Parathyroid adenoma (tissue), 2 donors: ENCODE results near the gene SUN1.

Experiments
- H2AFZ ChIP-seq: fragments of 300-600 bp; sonication (generic); one replicate; pipeline ENCODE4 v1.7.0; 2017; ENCODE audit warnings: antibody characterized with exemption, mild to moderate bottlenecking
- H3K27ac ChIP-seq: fragments of 300-600 bp; sonication (generic); one replicate; pipeline ENCODE4 v1.7.0; 2017
- H3K27me3 ChIP-seq: fragments of 300-600 bp; sonication (generic); one replicate; pipeline ENCODE4 v1.7.0; 2017; ENCODE audit warnings: low read length; ENCODE audit not compliant: control insufficient read depth, insufficient read depth
- H3K36me3 ChIP-seq: fragments of 300-600 bp; sonication (generic); one replicate; pipeline ENCODE4 v1.7.0; 2017; ENCODE audit warnings: low read length; ENCODE audit not compliant: control insufficient read depth, insufficient read depth
- H3K4me1 ChIP-seq: fragments of 300-600 bp; sonication (generic); one replicate; pipeline ENCODE4 v1.7.0; 2017; ENCODE audit warnings: control low read depth
- H3K4me2 ChIP-seq: fragments of 300-600 bp; sonication (generic); one replicate; pipeline ENCODE4 v1.7.0; 2017; ENCODE audit warnings: low read length
- H3K4me3 ChIP-seq: fragments of 300-600 bp; sonication (generic); one replicate; pipeline ENCODE4 v1.7.0; 2017; ENCODE audit warnings: low read depth, low read length
- H3K79me2 ChIP-seq: fragments of 300-600 bp; sonication (generic); one replicate; pipeline ENCODE4 v1.7.0; 2017; ENCODE audit warnings: control low read depth
- H3K9ac ChIP-seq: fragments of 300-600 bp; sonication (generic); one replicate; pipeline ENCODE4 v1.7.0; 2017; ENCODE audit warnings: mild to moderate bottlenecking
- H3K9me3 ChIP-seq: fragments of 300-600 bp; sonication (generic); one replicate; pipeline ENCODE4 v1.7.0; 2017; ENCODE audit warnings: low read length; ENCODE audit not compliant: control insufficient read depth
- CTCF ChIP-seq: fragments of 300-600 bp; sonication (generic); IDR thresholded peaks from one replicate; pipeline ENCODE4 v1.7.0; 2017; ENCODE audit warnings: antibody characterized with exemption, mild to moderate bottlenecking
- donor health status: primary hyperparathyroidism.

SUN1 gene

GRCh38 chr7:828793-829561 is 3.3 kb upstream of the SUN1 start:
- Histone ChIP-seq H3K27me3 (no peaks in the 10 kb centered on the region), H3K79me2 (peaks cover 58% of the 10 kb centered on the region), H2AFZ (no peak overlapping the region), H3K9ac (no peak overlapping the region), H3K27ac (no peak overlapping the region), H3K36me3 (no peaks in the 10 kb centered on the region), H3K4me3 (no peak overlapping the region), H3K4me2 (no peak overlapping the region), H3K4me1 (peaks cover 3% of the 10 kb centered on the region), H3K9me3 (no peaks in the 10 kb centered on the region)
- no peak for TF ChIP-seq CTCF

- H3K27ac ChIP-seq: no peak overlapping the region
Observed at GRCh38 chr7:830069-830468, 2.2 kb upstream of the SUN1 start.

GRCh38 chr7:831596-832166 is 595 bp upstream of the SUN1 start:
- Histone ChIP-seq H3K36me3 (no peaks in the 10 kb centered on the region), H3K79me2 (peaks cover 66% of the 10 kb centered on the region), H3K4me1 (peaks cover 3% of the 10 kb centered on the region), H3K4me3 (peak overlapping the region; percentile 54), H3K27me3 (no peaks in the 10 kb centered on the region), H3K27ac (peak overlapping the region; percentile 58), H3K9me3 (no peaks in the 10 kb centered on the region), H3K9ac (no peak overlapping the region), H3K4me2 (peak overlapping the region; percentile 75), H2AFZ (no peak overlapping the region)
- TF ChIP-seq CTCF: no peak

More at GRCh38 chr7:830069-830468, 2.2 kb upstream of the SUN1 start:
- peaks cover 62% of the 10 kb centered on the region for H3K79me2 ChIP-seq
- H3K4me1 ChIP-seq: peaks cover 3% of the 10 kb centered on the region
- no peak overlapping the region for H3K4me3 ChIP-seq
- no peak overlapping the region for H3K4me2 ChIP-seq
- no peaks in the 10 kb centered on the region for H3K9me3 ChIP-seq
- no peak overlapping the region for H3K9ac ChIP-seq
- no peaks in the 10 kb centered on the region for H3K36me3 ChIP-seq
- no peak for TF ChIP-seq CTCF
- no peak overlapping the region for H2AFZ ChIP-seq
- no peaks in the 10 kb centered on the region for H3K27me3 ChIP-seq

- H3K27ac ChIP-seq: peak overlapping the region; percentile 58
- H2AFZ ChIP-seq: no peak overlapping the region
- H3K36me3 ChIP-seq: no peaks in the 10 kb centered on the region
- no peak overlapping the region for H3K4me3 ChIP-seq
- H3K9me3 ChIP-seq: no peaks in the 10 kb centered on the region
- no peak overlapping the region for H3K9ac ChIP-seq
- no peaks in the 10 kb centered on the region for H3K27me3 ChIP-seq
- H3K79me2 ChIP-seq: peaks cover 63% of the 10 kb centered on the region
- H3K4me1 ChIP-seq: peaks cover 3% of the 10 kb centered on the region
- no peak for TF ChIP-seq CTCF
- H3K4me2 ChIP-seq: peak overlapping the region; percentile 75
Observed at GRCh38 chr7:832968-833424, 720 bp downstream of the SUN1 start.
